Activated CD8-positive, alpha-beta memory T cell treated with anti-CD3 and anti-CD28 coated beads, Interleukin-2, amount 50 U/mL, for 48 hours (primary cell): ENCODE results near the gene GRM5.
"Not testable (repeated sequence)": the region's sequence is repeated elsewhere in the genome, so short reads cannot be mapped to it uniquely, and the experiment has no call there.

Experiments
- DNase-seq: peaks from one replicate; pipeline ENCODE4 v3.0.0-alpha.2; 2020

Gene GRM5

GRCh38 chr11:89065651-89066201 is at the start of gene GRM5:
TSS of gene GRM5 (minus strand) at chr11:89065982. CDS start at chr11:89047872, 18,110 bp downstream.
- DNase-seq: peak; percentile 46

- DNase-seq: not testable (repeated sequence)
Observed at GRCh38 chr11:89097956-89098355, 32.2 kb upstream of the GRM5 start.

DNA sequence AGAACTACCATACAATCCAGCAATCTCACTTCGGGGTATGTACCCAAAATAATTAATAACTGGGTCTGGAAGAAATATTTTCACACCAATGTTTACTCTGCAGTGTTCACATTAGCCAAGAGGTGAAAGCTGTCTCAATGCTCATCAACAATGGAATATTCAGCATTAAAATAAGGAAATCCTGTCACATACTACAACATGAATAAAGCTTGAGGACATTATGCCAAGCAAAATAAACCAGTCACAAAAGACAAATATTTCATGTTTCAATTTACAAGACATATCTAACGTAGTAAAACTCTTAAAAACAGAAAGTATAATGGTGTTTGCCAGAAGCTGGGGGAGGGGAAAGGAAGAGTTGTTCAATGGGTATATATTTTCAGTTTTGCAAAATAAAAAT is 28.0 kb upstream of the GRM5 start:
- DNase-seq: not testable (repeated sequence)

GRCh38 chr11:89084951-89085350 is 19.2 kb upstream of the GRM5 start:
- DNase-seq: not testable (repeated sequence)

DNA sequence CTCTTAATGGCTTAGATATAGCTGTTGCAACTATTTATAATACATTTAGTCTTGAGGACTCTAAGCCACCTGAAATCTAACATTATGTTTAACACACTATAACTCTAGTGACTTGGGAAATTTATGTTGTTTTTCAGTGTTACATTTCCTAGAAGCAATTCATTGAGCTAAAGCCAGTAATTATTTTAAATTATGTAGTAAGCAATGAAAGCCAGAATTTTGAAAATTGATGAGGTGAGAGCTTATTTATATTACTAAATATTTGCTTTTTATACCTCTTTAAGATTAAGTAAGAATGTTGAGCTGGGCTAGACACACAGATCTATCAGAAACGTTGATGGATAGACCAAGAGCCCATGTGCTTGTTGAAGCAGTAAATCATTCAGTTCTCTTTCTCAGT is 5.1 kb upstream of the GRM5 start:
- DNase-seq: not testable (repeated sequence)

DNA sequence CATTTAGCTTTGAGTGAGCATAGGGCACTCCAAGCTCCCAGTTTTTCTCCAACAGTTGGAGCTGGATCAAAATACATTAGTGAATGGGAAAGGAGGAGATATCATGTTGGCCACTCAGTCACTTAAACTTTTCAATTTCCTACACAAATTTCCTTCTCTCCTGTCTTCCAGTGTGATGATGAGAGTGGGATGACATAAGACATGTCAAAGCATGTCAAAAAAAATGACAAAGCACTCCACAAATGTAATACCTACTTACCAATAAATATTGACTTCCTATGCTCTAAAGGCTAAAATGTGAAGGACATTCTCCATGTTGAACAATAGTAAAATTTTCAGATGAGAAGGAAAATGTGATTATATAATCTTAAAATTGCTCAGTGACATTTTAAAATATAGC is 1.5 kb upstream of the GRM5 start:
- no peak for DNase-seq

DNA sequence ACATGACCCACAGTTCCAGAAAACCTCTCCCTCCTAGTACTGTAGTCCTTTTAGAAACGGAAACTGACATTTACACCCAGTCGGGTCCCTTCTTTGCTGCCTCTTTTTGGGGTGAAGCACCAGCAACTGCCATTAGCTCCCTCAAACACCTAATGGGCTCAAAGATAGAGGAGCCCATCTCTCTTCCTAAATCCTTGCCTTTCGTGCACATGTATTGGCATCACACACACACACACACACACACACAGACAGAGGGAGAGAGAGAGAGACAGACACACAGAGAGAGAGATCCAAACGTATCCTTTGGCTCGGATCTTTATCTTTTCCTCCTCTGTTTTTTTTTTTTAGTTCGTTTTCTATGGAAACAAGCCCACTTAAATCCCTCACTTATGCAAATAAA is 716 bp downstream of the GRM5 start:
- DNase-seq: no peak

GRCh38 chr11:89063481-89063951 is 2.3 kb downstream of the GRM5 start:
- not testable (repeated sequence) for DNase-seq

DNA sequence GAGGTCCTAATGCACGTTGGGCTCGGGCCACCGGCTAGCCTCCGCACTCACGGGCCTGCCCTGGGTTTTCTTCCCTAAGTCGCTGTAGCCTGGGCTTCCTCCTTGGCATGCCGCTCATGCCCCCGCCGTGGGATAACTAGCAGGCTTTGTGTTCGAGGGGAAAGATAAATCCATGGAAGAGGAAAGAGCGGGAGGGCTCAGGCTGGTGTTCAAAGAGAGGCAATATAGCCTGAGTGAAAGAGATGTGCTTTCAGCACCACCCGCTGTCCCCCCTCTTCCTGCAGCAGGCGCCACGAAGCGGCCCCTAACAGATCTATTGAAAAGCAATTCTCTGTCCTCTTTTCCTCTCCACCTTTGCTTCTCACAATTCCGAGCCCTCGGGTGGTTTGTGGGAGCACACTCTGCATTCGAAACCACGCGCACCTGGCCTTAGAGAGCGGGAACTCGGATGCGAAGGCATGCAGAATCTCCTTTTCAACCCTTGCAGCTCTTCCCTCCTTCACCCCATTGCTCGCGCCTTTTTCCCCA is 2.9 kb downstream of the GRM5 start:
- DNase-seq: peak; percentile 49

DNA sequence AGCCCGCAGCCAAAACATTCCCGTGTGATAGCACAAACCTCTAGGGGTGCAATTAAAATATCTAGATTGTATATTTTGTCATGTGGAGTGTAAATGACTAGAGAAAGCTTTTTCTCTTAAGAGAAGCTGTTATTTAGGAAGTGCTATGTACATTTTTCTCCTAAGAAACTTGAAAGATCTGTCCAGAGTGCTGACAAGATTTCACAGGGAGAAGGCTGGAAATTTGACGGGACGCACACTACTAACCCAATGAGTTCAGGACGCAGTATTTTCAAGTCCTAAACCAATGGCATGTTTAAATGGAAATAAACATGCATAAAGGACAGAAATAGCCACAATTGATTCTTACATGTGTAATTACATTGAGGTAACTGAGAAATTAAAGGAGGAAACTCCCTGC is 3.9 kb downstream of the GRM5 start:
- DNase-seq: not testable (repeated sequence)

DNA sequence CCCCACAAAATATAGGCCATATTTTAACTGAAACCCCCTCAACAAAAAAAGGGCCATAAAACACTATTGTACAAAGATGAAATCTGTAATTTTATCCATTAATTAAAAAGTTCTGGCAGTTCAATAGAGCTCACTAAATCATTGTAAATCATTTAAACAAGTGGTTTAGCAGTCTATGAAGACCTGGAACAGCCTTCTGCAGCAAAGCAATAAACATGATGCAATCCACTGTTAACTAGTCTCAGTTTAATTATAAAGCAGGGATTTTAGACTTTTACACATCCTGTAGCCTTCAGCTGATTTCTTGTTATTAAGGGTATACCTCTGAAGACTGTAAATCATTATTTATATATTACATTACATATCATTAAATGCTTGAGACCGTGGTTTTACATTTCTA is 8.4 kb downstream of the GRM5 start:
- not testable (repeated sequence) for DNase-seq

DNA sequence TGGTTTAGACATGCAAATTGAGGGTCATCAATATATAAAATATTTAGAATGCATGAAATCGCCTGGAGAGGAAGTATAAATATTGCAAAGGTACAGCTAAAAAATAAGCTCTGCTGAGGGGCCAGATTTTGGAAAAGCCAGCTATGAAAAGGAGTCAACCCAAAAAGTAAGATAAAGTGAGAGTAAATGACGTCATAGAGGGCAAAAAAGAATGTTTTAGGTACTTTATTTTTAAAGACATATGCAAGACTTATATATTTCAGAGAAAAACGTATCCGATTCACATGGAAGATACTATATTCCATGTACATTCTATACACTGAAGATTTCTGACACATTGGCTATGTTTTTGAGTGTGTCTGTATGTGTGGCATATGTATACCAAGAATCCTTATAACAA is 13.6 kb downstream of the GRM5 start:
- DNase-seq: no peak

DNA sequence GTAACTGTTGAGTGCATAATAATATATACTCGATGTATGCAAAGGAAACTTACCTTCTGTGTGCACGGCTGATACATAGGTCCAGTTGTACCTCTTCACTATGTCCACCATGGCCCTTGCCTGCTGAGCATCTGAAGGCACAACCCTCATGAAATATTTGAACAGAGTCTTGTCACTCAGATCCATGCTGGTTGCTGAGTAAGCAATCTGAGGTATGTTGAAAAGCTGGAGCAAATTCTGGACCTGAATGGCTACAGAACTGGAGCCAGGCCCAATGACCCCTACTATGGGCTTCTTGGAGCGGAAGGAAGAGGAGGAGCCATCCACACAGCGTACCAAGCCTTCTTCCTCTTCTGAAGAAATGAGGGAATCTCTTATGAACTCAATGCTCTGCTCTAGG is 18.6 kb downstream of the GRM5 start:
- not testable (repeated sequence) for DNase-seq

DNA sequence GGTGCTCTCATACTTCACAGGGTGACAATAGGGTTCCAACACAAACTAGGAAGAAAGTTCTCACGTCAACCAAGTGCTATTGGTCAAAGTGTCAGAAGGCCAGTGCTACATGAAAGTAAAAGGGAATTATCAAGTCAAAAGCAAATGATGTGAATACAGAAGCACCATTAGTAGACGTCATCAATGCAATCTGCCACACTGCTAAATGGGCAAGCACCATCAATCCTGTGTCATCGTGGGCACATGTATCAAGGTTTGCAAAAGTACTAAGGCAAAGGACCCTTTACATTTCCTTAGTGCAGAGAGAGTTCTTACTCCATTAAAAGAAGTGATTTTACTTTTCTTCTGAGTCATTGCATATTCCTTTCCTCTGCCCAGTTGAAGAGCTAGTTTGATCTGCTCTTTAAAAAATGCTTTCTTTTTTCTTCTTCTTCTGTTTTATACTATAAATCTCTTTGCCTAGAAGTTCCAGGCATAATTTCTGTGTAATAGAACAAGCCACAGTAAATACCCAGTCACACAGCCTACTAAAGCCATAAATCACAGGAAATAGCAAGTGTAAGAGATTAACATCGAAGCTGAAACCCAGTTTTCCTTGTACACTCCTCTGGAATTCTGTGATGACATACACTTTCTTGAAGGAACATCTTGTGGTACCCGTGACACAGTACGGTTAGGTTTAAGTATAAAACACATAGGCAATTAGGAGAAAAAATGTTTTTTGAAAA is 21.8 kb downstream of the GRM5 start:
- DNase-seq: not testable (repeated sequence)

GRCh38 chr11:89029671-89030070 is 36.1 kb downstream of the GRM5 start:
- DNase-seq: not testable (repeated sequence)

- DNase-seq: no peak
Observed at GRCh38 chr11:89021339-89021738, 44.4 kb downstream of the GRM5 start.

DNA sequence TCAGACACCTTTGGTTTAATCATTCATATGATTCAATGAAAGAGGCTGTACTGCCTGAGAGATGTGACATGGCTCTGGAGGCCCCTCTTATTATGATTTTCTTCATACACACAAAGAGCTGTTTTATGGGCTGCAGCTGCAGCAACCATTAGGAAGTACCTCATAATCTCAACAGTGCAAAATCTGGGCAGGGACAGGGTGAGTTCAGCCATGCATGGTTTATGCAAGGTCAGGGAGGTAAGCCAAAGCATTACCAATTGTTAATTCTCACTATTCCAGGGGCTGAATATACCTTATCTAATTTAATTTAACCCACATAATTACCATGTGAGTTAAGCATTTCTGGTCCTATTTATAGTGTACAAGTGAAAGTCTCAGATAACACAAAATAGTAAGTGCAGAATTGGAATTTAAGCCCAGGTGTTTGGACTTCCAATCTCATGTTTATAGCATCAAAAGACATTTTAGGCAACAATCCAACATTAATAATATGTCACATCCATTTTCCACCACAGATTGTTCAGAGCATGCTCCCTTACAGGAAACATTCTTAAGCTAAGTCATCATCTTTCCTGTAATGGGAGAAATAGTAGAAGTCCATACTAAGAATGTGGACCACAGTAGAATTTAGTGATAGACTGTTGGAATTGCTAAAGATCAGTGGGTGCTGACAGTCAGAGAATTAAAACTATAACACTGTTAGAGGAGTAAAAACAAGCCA is 45.8 kb downstream of the GRM5 start:
- DNase-seq: not testable (repeated sequence)

- no peak for DNase-seq
Observed at GRCh38 chr11:89016214-89016613, 49.6 kb downstream of the GRM5 start.

GRCh38 chr11:89015614-89016013 is 50.2 kb downstream of the GRM5 start:
- no peak for DNase-seq

- not testable (repeated sequence) for DNase-seq
Observed at GRCh38 chr11:89000852-89001251, 64.9 kb downstream of the GRM5 start.

DNA sequence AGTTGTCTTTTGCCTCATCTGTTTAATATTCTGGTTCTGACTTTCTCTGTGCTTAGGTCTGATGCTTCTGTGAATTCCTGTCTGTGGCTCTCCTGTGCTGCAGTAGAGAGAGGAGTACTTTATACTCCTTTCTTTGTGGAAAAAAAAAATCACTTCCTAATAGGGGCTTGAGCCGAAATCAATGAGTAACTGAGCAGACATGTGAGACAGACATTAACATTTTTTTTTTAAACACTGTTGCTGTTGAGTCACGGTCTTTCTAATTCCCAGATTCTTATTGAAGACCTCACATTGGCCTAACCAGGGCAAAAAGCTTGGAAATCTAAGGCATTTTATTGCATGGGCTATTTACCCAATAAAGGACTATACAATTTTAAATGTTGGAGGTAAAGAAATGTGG is 86.1 kb downstream of the GRM5 start:
- DNase-seq: no peak

DNA sequence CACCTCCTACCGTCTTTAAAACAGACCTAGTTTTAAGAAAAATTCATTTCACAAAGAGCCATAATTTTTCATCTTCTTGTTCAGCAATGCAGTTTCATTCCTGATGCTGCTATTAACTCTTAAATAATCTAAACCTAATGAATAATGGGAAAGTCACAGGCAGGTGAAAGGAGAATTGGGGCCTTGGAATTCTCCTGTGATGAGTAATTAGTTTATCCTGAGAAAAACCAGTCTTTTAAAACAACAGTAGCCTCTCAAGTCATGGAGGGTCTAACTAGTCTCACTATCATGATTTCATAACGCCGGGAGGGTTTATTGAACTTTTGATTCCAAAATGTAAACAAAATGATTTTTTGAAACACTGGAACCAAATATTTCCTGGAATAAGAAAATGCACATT is 86.8 kb downstream of the GRM5 start:
- DNase-seq: not testable (repeated sequence)

DNA sequence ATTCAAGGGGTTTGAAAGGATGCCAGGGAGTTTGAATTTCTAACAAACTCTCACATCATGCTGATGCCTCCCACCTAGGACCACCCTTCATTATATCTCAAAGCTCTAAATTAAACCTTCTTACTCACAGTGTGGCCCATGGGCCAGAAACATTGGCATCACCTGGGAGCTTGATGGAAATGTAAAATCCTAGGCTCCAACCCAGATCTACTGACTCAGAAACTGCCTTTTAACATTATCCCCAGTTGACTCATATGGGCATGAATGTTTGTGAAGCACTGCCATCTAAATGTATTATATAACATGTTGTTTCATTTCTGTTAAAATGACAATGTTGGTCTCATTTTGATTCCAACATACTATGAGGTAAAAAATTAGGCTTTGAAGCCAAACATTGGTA is 90.3 kb downstream of the GRM5 start:
- DNase-seq: not testable (repeated sequence)

DNA sequence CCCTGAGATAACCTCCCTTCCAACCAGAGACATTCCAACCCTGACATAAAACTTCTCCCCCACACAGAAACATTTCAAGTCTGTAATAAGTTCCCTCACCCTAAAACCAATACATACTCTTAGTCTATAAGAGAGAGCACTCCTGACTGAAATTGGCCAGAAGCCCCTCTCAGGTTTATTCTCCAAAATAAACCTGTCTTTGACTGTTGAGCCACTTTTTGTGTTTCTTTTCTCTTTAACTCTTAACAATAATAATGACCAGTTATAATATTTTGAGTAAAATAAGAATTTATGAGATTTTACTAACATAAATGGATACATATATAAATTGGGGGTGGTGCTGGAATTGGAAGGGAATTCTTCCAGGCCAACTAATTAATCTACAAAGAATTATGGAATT is 93.6 kb downstream of the GRM5 start:
- no peak for DNase-seq
